Thoracic aorta (tissue), 2 donors: Measurements from ENCODE around the gene FAM221B. TPM values are rescaled to one million over a fixed set of nuclear protein-coding genes. Genes with fewer than 3 reads are reported as not detected.

Experiments used
- ATAC-seq: fragments of 150-250 bp; one replicate; pipeline ENCODE4 v1.8.0; 2017; ENCODE audit warnings: low read depth; ENCODE audit not compliant: insufficient number of reproducible peaks, low FRiP score
- DNase-seq: peaks from one replicate; pipeline ENCODE4 v3.0.0-alpha.2; 2020; ENCODE audit warnings: low spot score
- H3K27ac ChIP-seq, 2 donors: fragments of 200-600 bp; sonication (generic); 1 replicate in 1 of 2; 2 replicates in 1 of 2; pipeline ENCODE4 v1.5.1; 2016; ENCODE audit warnings: mild to moderate bottlenecking in 2 of 2, moderate library complexity in 2 of 2
- H3K27me3 ChIP-seq: fragments of 200-600 bp; sonication (generic); replicated peaks from 2 replicates; pipeline ENCODE4 v1.6.0; 2016; ENCODE audit warnings: mild to moderate bottlenecking; ENCODE audit not compliant: insufficient read depth
- H3K36me3 ChIP-seq: fragments of 200-600 bp; sonication (generic); one replicate; pipeline ENCODE4 v1.5.1; 2016
- H3K4me1 ChIP-seq, 2 donors: fragments of 200-600 bp; sonication (generic); 1 replicate in 1 of 2; 2 replicates in 1 of 2; pipeline versions ENCODE4 v1.5.1 to v1.6.0; 2016; ENCODE audit warnings: low read depth in 2 of 2, mild to moderate bottlenecking in 1 of 2; ENCODE audit not compliant: control insufficient read depth in 1 of 2
- H3K4me3 ChIP-seq: fragments of 200-600 bp; sonication (generic); 2 replicates; pipeline ENCODE4 v1.5.1; 2016; ENCODE audit warnings: mild to moderate bottlenecking
- H3K9me3 ChIP-seq: fragments of 200-600 bp; sonication (generic); 2 replicates; pipeline ENCODE4 v1.5.1; 2016
- CTCF ChIP-seq: fragments of 200-600 bp; sonication (generic); IDR thresholded peaks from one replicate; pipeline ENCODE4 v1.5.1; 2019; ENCODE audit warnings: antibody characterized with exemption
- total RNA-seq, 2 donors: library from RNA; depleted of rRNA; stranded (reverse); fragments of >200 nt; gene quantifications; one replicate each; pipeline versions ENCODE4 v1.1.0 to v1.2.3, GENCODE V29; 2016

Gene FAM221B
- total RNA-seq, 2 donors from 2014 or later: not detected

GRCh38 chr9:35820076-35820475 lies 8.5 kb downstream of the FAM221B start:
- DNase-seq (no peak), ATAC-seq (no peak)
- H3K27me3 ChIP-seq: no peaks in the 10 kb centered on the region
- TF ChIP-seq CTCF: no peak
- no peaks in the 10 kb centered on the region for H3K36me3 ChIP-seq
- no peaks in the 10 kb centered on the region for H3K9me3 ChIP-seq
- no peak overlapping the region for H3K27ac ChIP-seq
- H3K4me1 ChIP-seq: peaks cover 0 to 4% of the 10 kb centered on the region in 2 donors
- no peak overlapping the region for H3K4me3 ChIP-seq

DNA sequence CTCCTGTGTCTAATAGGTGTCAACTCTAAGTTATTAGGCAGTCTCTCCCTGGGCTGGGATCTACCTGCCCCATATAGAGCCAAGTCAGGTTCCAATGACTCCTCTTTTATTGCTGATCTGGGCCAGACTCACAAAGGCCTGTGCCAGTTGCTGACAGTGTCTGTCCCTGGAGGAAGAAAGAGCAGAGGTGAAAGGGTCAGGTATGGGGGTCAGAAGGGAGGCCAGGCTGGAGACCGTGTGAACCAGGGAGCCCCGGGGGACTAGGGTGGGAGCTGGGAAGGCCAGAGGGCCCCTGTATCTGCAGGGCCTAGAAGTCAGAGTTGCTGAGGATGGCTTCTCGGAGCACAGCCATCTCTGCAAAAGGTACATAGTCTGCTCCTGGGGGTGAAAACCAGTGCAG lies 10.2 kb downstream of the FAM221B start:
- Histone ChIP-seq H3K9me3 (no peaks in the 10 kb centered on the region), H3K4me3 (no peak overlapping the region), H3K36me3 (no peaks in the 10 kb centered on the region), H3K27ac (no peak overlapping the region), H3K27me3 (no peaks in the 10 kb centered on the region), H3K4me1 (peaks cover 9 to 15% of the 10 kb centered on the region in 2 donors)
- no peak for TF ChIP-seq CTCF
- ATAC-seq: no peak
- DNase-seq: no peak

GRCh38 chr9:35816708-35817107 lies 11.8 kb downstream of the FAM221B start:
- TF ChIP-seq CTCF: no peak
- H3K27ac ChIP-seq: no peak overlapping the region
- H3K4me1 ChIP-seq: peaks cover 13 to 28% of the 10 kb centered on the region in 2 donors
- no peaks in the 10 kb centered on the region for H3K27me3 ChIP-seq
- no peaks in the 10 kb centered on the region for H3K36me3 ChIP-seq
- ATAC-seq (no peak), DNase-seq (no peak)
- no peak overlapping the region for H3K4me3 ChIP-seq
- H3K9me3 ChIP-seq: no peaks in the 10 kb centered on the region

GRCh38 chr9:35814841-35815543 lies 13.5 kb downstream of the FAM221B start, which contains the start of gene HINT2:
HINT2 (minus strand) TSS chr9:35815042; CDS start chr9:35814979, 63 bp downstream.
- Histone ChIP-seq H3K9me3 (no peaks in the 10 kb centered on the region), H3K27ac (peak within 1 kb of the TSS; percentile 88 to 91), H3K4me1 (peaks cover 16 to 39% of the 10 kb centered on the region in 2 donors), H3K36me3 (no peaks in the 10 kb centered on the region), H3K4me3 (peak within 1 kb of the TSS; percentile 85), H3K27me3 (no peaks in the 10 kb centered on the region)
- DNase-seq (peak; percentile 94), ATAC-seq (peak; percentile 94)
- TF ChIP-seq CTCF: no peak

- ATAC-seq (no peak), DNase-seq (no peak)
- peak overlapping the region; percentile 88 to 91 for H3K27ac ChIP-seq
- H3K4me3 ChIP-seq: peak overlapping the region; percentile 85
- no peaks in the 10 kb centered on the region for H3K27me3 ChIP-seq
- TF ChIP-seq CTCF: peak; percentile 20
- peaks cover 2% of the 10 kb centered on the region for H3K36me3 ChIP-seq
- H3K4me1 ChIP-seq: peaks cover 16 to 39% of the 10 kb centered on the region in 2 donors
- no peaks in the 10 kb centered on the region for H3K9me3 ChIP-seq
Observed at GRCh38 chr9:35814106-35814840, 14.3 kb downstream of the FAM221B start.
